Activated CD8-positive, alpha-beta memory T cell treated with anti-CD3 and anti-CD28 coated beads for 1 hour (primary cell): ENCODE data around the gene GJD2.

ENCODE experiments used
- DNase-seq, 2 donors: peaks; one replicate each; pipeline ENCODE4 v3.0.0-alpha.2; 2020; ENCODE audit warnings: low read depth in 1 of 2; ENCODE audit errors: extremely low read depth in 1 of 2

GJD2 gene

DNA sequence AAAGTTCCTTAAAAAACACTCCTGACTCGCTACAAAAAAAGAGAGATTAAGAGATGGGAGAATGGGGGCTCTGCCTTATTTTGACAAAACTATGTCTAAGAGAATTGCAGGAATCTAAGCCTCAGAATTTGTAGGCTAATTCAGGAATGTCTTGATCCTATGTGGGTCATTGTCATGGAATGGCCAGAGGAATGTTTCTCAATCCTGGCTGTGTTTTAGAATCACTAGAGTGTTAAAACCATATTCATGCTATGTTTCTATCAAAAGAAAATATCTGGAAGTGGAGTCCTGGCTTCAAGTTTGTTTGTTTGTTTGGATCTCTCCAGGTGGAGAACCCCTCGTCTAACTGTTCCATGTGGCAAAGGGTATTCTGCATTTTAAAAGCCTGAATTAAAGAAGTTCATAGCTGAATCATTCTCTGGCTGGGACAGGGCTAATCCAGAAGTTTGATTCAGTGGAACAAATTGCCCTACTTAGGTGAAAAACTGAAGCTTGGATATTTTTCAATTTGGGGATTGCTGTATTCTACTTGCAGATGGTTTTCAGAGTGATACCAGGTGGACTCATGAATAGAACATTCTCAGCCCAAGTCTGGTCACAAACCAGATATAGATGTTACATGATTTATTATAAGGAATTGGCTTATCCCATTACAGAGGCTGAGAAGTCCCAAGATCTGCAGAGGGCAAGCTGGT, 28.2 kb downstream of the GJD2 start:
- DNase-seq = no peak

DNA sequence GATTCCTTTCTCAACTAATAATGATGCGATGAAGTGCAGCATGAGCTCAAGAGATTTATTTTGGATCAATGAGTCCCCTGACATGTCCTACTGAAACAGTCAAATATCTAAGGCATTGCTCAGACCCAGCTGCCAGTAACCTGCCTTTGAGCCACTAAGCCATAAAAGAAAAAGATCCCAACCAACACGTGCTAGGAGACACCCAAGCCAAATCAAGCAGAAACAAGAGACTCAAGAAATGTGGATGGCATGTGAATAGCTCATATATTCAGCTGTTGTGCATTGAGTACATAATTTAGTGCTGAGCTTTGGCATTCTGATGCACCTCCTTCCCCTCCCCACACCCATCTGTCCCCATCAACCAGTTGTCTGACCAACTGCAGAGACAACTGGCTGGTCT, 29.2 kb downstream of the GJD2 start:
- DNase-seq = no peak

DNA sequence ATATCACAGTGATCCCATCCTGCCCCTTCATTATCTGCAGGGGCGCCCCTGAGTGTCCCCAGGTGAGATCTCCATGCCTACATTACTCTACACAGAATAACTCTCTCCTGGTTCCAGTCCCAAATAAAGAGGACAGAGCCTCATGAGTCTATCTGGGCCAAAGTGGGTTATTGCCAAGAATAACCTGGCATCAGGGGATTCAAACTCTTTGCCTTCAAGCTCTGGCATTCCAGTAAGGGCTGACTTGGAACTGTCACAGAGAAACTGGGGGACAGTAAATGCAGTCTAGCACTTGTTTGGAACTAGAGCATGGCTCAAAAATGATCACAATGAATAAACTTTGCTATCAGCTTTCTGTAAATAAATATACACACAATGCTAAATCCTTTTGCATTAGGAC, 30.3 kb downstream of the GJD2 start:
- no peak for DNase-seq

DNA sequence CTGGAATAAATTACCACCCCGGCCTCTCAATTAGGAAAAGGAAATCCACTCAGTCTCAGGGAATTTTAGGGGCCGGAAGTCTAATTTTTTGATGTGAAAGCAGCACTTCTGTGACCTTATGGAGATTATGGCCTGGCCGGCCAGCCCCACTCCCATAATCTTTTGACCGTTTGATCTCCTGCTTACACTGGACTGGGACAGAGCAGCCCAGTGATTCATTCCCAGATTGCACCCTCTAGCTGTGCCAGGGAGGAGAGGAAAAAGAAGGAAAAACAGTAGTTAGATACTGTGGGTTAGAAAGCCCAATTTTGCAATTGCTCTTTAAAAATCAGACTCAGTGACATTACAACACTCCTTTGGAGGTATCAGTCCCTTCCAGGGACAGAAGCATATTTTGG, 32.4 kb downstream of the GJD2 start:
- DNase-seq = no peak

DNA sequence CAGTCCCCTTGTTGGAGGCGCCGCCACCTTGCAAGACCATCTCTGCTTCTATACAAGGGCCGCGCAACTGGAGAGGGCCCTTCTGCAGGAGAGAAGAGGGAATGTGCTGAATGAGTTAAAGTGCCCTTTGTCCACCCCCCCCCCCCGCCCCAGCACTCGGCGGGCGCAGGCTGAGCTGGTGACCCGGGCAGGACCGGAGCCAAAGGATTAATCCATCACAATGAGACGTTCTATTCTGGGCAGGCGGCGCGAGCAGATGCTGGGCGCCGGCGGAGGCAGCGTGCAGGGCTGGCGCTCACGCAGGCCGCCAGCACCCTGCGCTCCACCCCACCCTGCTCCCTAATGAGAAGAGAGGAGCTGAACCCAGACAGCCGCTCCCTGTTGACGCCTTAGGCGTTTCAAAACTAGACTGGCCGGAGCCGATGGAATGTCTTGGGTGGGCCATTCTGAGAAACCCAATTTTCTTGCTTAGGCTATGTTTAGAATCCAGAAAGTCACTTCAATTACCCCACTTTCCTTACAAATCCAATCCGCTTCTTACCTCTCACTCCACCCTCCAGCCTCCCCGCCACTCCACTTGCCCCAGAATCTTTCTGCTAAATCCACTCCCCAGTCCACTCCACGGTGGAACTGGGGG, 32.9 kb downstream of the GJD2 start:
- DNase-seq = no peak

DNA sequence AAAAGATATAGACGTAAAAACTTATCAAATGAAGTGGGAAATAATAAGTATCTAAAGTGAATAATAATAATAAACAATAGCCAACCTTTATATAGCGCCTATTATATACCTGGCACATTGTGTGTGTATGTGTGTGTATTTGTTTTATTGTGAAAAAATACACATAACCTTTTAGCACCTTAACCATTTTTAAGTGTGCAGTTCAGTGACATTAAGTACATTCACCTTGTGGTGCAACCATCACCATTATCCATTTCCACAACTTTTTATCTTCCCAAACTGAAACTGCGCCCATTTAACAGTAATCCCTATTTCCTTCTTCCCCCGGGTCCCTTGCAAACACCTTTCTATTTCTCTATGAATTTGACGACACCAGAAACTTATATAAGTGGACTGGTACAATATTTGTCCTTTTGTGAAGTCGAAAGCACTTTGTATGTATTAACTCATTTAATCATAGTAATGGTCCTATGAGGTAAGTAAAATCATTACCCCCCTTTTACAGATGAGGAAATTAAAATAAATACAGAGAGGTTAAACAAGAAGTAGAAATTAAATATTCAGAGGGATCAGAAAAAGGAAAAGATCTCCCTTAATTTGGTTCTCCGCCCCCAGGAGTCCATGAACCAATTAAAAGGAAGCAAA, 33.5 kb downstream of the GJD2 start:
- no peak for DNase-seq

DNA sequence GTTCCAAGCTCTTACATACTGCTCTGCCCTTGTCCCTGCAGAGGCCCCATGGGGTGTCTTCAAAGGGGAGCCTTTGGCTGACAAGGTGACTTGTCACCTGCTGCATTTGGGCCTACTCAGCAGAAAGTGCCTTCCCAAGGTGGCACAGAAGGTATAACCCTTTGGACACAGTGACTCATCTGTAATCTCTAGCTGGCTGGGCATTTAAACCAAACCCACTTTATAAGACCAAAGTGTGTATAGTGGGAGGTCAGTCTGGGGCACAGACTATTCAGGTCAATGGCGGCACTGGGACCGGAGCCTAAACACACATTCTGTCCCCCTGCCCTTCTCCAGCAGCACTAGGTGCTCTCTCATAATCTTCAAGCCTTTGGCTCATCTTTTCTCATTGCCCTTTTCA, 35.1 kb downstream of the GJD2 start:
- DNase-seq = no peak

DNA sequence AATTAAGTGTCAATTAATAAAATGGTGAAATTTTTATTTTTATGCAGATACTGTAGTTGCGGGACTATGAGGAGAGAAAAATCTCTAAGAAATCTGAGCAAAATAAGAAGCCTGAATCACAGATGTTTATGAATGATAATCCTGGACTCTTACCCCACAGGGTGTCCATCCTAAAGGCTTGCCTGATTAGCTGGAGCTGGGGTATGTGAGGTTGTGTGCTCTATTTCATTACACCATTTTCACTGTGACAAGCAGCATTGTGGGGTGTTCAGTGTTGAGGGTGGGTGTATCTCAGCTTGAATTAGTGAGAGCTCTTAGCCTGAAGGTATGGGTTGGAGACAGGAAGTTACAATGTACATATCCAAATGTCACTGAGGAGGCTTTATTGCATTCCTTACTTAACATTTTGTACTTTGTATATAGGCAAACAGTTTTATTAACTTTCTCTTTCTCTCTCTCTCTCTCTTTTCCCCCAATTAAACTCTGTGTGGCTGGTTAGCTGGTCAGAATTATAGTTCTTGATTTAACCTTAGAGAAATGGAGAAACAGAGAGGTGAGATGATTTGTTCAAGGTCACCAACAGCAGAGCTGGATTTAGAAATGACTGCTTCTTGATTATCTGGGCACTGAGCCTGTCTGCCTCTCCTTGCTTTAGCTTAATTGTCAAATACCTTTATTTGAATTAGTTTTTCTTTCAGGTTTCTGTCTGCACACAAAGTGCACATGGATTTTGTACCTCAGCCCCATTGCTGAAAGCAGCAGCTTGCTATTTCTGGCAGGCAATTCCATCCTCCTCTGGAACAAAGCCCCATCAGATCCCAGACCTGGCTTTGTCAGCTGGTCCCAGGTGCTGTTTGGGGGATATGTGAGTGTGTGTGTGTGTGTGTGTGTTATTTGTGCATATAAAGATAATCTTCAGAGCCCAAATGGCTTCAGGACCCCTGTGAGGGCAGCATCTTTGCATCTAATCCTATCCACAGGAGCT, 35.8 kb downstream of the GJD2 start:
- no peak for DNase-seq

DNA sequence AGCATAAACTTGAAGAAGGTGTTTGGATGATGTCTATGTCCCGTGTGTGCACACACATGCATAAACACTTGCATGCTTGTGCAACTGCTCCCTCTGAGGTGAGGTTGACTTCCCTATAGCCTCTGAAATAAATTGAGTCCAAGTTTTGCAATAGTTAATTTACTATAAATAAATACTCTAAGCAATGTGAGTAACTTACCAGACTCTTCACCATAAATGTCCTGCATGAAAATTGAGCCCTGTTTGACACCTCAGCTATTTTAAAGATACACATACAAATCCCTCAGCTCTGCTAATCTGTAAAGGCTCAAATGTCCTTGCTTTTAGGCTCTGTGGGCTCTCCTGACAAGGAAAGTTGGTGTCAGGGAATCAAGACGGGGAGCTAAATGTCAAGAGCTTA, 37.1 kb downstream of the GJD2 start:
- no peak for DNase-seq

DNA sequence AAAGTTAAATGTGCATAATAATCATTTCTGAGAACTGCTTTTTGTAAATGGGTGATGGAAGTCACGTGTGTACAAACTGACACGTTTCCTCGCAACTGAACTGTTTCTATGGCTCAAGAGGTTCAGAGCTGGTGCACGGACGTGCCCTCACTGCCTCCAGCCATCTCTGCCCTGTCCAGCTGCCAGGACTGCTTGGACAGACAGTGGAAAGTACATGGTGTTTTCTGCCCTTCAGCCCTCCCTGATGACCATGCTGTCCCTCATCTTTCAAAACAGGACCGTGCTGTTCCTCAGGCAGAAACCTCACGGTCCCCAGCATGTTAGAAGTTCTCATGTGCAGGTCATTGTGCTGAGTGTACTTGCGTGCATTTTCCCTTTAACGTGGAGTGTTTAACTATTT, 38.7 kb downstream of the GJD2 start:
- DNase-seq = no peak

DNA sequence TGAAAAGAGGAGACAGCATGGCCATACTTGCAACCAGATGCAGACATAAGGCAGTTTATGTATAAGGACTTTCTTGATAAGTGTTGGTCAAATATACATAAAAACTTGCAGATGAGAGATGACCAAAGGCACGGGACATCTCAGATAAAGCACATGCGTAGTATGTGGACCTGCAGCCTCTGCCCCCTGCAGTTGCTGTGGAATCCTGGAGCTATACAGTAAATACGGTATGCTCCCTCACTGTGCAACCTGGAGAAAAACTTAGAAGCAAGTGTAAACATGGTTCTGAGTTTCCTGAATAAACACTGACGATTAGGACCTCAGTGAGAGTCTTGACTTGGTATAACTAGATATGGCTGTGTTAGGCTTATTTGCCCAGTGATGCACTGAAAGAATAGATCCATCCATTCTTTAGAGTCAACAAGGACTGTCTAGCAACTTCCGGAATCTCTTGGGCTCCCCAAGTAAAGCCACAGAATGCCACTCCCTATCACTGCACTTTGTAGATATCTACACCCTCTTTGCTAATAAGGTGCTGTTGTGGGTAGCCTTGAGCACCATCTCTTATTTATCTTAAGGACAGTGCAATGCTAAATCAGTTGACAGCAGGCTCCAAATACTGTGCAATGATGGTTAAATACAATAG, 40.2 kb downstream of the GJD2 start:
- no peak for DNase-seq

DNA sequence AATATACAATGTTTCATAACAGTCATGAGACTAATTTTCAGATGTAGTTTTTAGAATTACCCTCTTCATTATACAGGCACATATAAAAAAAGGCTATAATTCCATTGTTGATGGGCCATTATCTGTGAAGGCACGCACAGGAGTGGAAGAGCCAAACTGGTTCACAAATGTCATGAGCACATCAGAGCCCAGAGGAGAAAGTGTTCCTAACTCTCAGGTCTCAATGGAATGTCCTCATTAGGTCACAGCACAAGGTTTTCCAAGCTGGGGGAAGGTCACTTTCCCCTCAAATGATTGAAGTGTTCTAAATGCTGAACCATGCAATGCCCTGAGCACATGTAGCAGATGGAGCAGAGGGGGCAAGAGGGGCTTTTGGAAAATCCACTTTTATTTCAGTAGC, 41.2 kb downstream of the GJD2 start:
- DNase-seq = no peak

DNA sequence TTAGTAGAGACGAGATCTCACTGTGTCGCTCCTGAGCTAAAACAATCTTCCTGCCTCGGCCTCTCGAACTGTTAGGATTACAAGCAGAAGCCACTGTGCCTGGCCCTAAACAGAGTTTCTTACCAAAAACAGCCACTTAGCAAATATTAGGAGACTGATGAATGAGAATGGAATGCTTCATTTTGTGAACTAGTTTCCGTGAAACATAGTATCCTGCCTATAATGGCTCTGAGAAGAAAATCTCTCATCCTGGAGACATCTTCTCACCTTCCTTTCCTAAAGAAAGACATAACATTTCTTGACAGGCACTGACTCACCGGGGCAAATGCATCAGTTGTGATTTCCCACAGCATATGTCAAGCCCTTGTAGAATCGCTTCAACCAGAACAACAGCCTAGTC, 44.9 kb downstream of the GJD2 start:
- no peak for DNase-seq

DNA sequence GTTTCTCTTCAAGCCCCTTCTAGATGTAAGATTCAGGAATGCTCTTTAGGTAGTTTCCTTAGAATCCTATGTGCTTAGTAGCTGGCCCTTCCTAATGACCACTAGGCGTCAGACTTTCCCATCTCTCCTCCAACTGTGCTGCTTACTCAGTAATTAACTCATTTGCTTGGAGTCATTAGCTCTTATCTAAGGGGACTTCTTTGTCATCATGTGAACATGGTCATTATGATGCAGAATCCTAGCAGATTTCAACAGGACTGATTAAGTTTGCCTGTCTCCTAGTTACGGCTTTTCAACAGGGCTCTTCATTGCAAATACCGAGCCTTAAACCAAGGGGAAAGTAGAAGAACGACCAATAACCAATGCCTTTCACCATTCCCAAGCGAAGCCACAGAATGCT, 46.4 kb downstream of the GJD2 start:
- DNase-seq = no peak

DNA sequence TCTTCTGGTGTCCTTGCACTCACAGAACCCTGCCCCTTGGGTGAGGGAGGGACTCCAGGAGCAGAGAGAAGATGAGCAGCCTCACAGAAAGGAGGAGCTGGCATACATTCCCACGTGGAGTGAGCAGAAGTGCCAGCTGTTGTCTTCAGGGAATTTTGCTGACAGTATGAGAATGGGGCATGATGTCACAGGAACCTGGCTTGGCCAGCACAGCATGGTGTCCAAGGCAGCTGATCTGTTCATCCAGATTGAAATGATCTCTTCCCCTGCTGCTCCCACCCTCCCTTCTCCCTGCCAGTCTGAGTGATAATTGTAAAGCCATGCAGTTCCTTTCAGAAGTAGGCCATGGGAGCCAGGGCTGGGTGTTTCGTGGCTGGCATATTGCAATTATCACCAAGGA, 53.3 kb downstream of the GJD2 start:
- DNase-seq = no peak
